ENCODE data around the gene ZMYND8. TPM values are rescaled to one million over a fixed set of nuclear protein-coding genes. Genes with fewer than 3 reads are reported as not detected.

Gene ZMYND8
- total RNA-seq, 1 experiment from 2014 or later: 50.7 TPM

DNA sequence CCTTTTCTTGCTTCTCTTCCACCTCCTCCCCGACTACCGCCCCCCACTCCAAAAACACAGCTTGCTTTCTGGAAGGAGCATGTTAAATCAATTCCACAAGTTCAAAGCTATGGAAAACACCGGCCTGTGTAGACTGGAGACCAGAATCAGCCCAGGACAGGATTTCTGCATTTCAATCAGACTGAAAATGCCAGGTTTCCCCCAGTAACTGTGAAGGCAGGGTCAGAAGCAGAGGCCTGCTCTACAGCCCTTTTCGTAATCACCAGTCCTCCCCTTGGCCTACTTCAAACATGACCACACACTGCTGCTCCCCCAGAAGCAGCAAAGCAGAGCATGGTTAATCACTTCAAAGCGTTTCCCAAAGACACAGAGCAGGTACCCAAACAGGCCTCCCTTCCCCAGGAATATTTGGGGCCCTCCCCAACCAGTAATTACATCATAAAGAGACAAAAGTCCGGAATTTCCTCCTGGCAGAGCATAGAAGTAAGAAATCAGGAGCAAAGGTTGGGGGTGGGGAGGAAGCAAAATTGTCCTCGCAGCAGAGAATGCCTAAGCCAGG lies 38.4 kb downstream of the ZMYND8 start:
- CTCF ChIA-PET: interaction anchor here (1.1 kb wide), 1 partner anchor 65 kb away, joined by 3 read pairs; no protein-coding TSS in a partner anchor
- Histone ChIP-seq H3K4me1 (ENCODE audit: control insufficient read depth, insufficient read depth, low read length) (peaks cover 81% of the 10 kb centered on the region), H3K9me3 (ENCODE audit: control insufficient read depth, insufficient read depth, low read depth, low read length) (no peaks in the 10 kb centered on the region), H3K27me3 (ENCODE audit: control insufficient read depth, insufficient read depth, low read length) (no peaks in the 10 kb centered on the region), H3K36me3 (ENCODE audit: control insufficient read depth, insufficient read depth, low read length) (no peaks in the 10 kb centered on the region), H3K4me3 (ENCODE audit: low read depth in 2 of 2, low read length in 2 of 2) (no peak overlapping the region; a peak in 1 of 4 replicates), H3K27ac (ENCODE audit: low read length) (peak overlapping the region; percentile 99)
- POLR2A ChIA-PET: interaction anchor here (0.6 to 0.8 kb wide), 3 partner anchors 19 to 44 kb away, joined by 5 to 10 read pairs (median 5); no protein-coding TSS in a partner anchor
- DNase-seq (ENCODE audit: low read depth, low spot score) (no peak), ATAC-seq (peak; percentile 15; the same call in 1 of the 2 replicates)
- in situ Hi-C loops (cut with HindIII; ENCODE audit: low pct_unique_long_range_greater_than_20kb, low sequenced_read_pairs) (no loop called here), intact Hi-C loops (cut with micrococcal nuclease; ENCODE audit: unreplicated experiment) (no loop called here)
- TF ChIP-seq POLR2AphosphoS5 (IDR thresholded peaks at IDR 0.05; ENCODE audit: low read depth, low read length): no peak
- no peak for TF ChIP-seq SIN3A (IDR thresholded peaks at IDR 0.05; ENCODE audit: borderline replicate concordance, insufficient read depth, low read depth, low read length)
- TF ChIP-seq, protein P1, sequence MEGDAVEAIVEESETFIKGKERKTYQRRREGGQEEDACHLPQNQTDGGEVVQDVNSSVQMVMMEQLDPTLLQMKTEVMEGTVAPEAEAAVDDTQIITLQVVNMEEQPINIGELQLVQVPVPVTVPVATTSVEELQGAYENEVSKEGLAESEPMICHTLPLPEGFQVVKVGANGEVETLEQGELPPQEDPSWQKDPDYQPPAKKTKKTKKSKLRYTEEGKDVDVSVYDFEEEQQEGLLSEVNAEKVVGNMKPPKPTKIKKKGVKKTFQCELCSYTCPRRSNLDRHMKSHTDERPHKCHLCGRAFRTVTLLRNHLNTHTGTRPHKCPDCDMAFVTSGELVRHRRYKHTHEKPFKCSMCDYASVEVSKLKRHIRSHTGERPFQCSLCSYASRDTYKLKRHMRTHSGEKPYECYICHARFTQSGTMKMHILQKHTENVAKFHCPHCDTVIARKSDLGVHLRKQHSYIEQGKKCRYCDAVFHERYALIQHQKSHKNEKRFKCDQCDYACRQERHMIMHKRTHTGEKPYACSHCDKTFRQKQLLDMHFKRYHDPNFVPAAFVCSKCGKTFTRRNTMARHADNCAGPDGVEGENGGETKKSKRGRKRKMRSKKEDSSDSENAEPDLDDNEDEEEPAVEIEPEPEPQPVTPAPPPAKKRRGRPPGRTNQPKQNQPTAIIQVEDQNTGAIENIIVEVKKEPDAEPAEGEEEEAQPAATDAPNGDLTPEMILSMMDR (IDR thresholded peaks at IDR 0.05): no peak
- TF ChIP-seq TCF7L2 (IDR thresholded peaks at IDR 0.05; ENCODE audit: low read depth, low read length): peak; percentile 54
- TF ChIP-seq, protein P2, sequence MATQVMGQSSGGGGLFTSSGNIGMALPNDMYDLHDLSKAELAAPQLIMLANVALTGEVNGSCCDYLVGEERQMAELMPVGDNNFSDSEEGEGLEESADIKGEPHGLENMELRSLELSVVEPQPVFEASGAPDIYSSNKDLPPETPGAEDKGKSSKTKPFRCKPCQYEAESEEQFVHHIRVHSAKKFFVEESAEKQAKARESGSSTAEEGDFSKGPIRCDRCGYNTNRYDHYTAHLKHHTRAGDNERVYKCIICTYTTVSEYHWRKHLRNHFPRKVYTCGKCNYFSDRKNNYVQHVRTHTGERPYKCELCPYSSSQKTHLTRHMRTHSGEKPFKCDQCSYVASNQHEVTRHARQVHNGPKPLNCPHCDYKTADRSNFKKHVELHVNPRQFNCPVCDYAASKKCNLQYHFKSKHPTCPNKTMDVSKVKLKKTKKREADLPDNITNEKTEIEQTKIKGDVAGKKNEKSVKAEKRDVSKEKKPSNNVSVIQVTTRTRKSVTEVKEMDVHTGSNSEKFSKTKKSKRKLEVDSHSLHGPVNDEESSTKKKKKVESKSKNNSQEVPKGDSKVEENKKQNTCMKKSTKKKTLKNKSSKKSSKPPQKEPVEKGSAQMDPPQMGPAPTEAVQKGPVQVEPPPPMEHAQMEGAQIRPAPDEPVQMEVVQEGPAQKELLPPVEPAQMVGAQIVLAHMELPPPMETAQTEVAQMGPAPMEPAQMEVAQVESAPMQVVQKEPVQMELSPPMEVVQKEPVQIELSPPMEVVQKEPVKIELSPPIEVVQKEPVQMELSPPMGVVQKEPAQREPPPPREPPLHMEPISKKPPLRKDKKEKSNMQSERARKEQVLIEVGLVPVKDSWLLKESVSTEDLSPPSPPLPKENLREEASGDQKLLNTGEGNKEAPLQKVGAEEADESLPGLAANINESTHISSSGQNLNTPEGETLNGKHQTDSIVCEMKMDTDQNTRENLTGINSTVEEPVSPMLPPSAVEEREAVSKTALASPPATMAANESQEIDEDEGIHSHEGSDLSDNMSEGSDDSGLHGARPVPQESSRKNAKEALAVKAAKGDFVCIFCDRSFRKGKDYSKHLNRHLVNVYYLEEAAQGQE (IDR thresholded peaks at IDR 0.05; ENCODE audit: insufficient read depth in 1 of 2, low read depth in 2 of 2, low read length in 1 of 2): no peak
- no TSS peak for BruUV-seq (replicated peaks)

DNA sequence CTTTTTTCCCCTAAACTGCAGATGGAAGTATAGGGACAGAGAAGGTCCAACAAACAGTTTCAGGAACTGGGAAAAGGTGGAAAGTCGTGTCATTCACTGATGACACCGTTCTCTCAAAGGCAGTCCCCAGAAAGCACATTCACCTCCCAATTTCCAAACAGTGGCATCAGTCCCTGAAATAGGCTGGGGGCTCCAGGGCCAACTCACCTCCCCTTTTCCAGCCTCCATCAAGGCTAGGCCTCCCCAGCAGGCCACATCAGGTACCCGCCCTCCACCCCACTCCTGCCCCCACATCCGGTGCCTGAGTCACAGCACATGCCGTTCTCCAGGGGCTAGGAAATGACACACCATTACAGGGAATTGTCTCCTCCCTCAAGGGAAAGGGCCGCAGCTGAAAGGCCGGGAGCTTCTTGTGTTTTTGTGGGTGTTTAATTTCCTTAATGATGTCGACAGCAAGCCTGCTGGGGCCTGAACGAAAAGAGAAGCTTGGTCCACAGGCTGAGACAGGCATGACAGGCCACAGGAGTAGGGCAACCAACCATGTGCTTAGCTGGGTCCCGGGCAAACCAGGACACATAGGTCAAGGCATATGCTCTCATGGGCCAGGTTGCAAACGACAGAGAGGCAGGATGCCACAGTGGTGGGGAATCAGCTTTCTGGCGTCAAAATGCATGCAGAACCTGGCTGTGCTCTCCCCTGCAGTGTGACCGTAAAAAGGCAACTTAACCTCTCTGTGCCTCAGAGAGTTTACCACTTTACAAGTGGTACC lies 39.2 kb downstream of the ZMYND8 start:
- Histone ChIP-seq H3K4me1 (ENCODE audit: control insufficient read depth, insufficient read depth, low read length) (peaks cover 81% of the 10 kb centered on the region), H3K27me3 (ENCODE audit: control insufficient read depth, insufficient read depth, low read length) (no peaks in the 10 kb centered on the region), H3K4me3 (ENCODE audit: low read depth in 2 of 2, low read length in 2 of 2) (no peak overlapping the region), H3K36me3 (ENCODE audit: control insufficient read depth, insufficient read depth, low read length) (no peaks in the 10 kb centered on the region), H3K9me3 (ENCODE audit: control insufficient read depth, insufficient read depth, low read depth, low read length) (no peaks in the 10 kb centered on the region), H3K27ac (ENCODE audit: low read length) (peak overlapping the region; percentile 99)
- peak; percentile 80 for DNase-seq (ENCODE audit: low read depth, low spot score)
- CTCF ChIA-PET: interaction anchor here (0.6 to 1.1 kb wide), 3 partner anchors 66 to 186 kb away, joined by 3 to 6 read pairs (median 6); no protein-coding TSS in a partner anchor
- ATAC-seq: peak; percentile 68
- POLR2A ChIA-PET: interaction anchor here (0.6 to 0.8 kb wide), 4 partner anchors 10 to 43 kb away, joined by 4 to 10 read pairs (median 5); no protein-coding TSS in a partner anchor
- TF ChIP-seq TCF7L2 (IDR thresholded peaks at IDR 0.05; ENCODE audit: low read depth, low read length) (no peak), SIN3A (IDR thresholded peaks at IDR 0.05; ENCODE audit: borderline replicate concordance, insufficient read depth, low read depth, low read length) (no peak), POLR2AphosphoS5 (IDR thresholded peaks at IDR 0.05; ENCODE audit: low read depth, low read length) (no peak)
- TF ChIP-seq, protein P1 (IDR thresholded peaks at IDR 0.05): no peak
- TF ChIP-seq, protein P2 (IDR thresholded peaks at IDR 0.05; ENCODE audit: insufficient read depth in 1 of 2, low read depth in 2 of 2, low read length in 1 of 2): no peak
- intact Hi-C loops (cut with micrococcal nuclease; ENCODE audit: unreplicated experiment) (no loop called here), in situ Hi-C loops (cut with HindIII; ENCODE audit: low pct_unique_long_range_greater_than_20kb, low sequenced_read_pairs) (no loop called here)
- TSS peak; percentile 35 for BruUV-seq (replicated peaks)

Measured in Panc1 (cell line).